AG09319 (cell line): ENCODE results near the gene DPYSL4.

Source experiments
- DNase-seq: peaks from one replicate; pipeline ENCODE4 v3.0.0-alpha.2; 2010; ENCODE audit warnings: low read depth; ENCODE audit errors: extremely low read depth
- TF ChIP-seq, protein P1 (sequence below): IDR thresholded peaks from 2 replicates; pipeline ENCODE4 v1.5.1; 2011; ENCODE audit warnings: low read depth, mild to moderate bottlenecking, inconsistent platforms, low read length, moderate library complexity

Gene DPYSL4

DNA sequence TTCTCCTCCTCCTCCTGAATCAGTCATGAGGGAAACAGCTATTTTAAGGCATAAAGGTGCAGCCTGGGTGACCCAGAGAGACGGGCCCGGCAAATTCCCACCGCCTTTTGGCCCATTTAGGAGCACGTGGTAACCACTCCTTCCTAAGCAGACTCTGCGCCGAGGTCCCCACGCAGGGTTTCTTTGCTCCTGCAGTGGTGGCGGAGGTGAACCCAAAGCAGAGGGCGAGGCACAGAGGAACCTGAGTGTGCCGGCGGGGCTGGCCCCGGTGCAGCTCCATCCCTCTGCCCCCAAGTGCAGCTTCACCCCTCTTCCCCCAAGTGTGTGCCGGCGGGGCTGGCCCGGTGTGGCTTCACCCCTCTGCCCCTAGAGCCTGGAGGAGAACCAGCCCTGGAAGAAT lies 50.6 kb downstream of the DPYSL4 start:
- TF ChIP-seq, protein P1, sequence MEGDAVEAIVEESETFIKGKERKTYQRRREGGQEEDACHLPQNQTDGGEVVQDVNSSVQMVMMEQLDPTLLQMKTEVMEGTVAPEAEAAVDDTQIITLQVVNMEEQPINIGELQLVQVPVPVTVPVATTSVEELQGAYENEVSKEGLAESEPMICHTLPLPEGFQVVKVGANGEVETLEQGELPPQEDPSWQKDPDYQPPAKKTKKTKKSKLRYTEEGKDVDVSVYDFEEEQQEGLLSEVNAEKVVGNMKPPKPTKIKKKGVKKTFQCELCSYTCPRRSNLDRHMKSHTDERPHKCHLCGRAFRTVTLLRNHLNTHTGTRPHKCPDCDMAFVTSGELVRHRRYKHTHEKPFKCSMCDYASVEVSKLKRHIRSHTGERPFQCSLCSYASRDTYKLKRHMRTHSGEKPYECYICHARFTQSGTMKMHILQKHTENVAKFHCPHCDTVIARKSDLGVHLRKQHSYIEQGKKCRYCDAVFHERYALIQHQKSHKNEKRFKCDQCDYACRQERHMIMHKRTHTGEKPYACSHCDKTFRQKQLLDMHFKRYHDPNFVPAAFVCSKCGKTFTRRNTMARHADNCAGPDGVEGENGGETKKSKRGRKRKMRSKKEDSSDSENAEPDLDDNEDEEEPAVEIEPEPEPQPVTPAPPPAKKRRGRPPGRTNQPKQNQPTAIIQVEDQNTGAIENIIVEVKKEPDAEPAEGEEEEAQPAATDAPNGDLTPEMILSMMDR: no peak

DNA sequence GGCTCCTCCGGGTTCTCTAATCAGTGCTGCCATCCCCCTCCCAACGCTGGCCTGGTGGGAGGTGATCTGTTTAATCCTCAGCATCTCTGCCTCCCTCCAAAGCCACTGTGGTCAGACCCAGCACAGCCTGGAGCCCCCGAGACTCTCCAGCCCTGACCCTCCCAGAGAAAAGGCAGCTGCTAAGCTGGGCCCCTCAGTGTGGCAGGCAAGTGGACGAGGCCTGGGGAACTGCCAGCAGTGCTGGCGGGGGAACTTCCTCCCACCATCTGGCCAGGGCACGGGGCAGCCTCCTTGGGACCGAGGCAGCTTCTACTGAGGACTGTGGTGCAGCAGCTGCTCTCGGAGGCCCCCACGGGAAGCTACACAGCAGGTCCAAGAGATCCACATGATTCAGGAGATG lies 51.1 kb downstream of the DPYSL4 start:
- TF ChIP-seq, protein P1: no peak

More for the DNA sequence above, 50.6 kb downstream of the DPYSL4 start:
- DNase-seq: no peak

DNA sequence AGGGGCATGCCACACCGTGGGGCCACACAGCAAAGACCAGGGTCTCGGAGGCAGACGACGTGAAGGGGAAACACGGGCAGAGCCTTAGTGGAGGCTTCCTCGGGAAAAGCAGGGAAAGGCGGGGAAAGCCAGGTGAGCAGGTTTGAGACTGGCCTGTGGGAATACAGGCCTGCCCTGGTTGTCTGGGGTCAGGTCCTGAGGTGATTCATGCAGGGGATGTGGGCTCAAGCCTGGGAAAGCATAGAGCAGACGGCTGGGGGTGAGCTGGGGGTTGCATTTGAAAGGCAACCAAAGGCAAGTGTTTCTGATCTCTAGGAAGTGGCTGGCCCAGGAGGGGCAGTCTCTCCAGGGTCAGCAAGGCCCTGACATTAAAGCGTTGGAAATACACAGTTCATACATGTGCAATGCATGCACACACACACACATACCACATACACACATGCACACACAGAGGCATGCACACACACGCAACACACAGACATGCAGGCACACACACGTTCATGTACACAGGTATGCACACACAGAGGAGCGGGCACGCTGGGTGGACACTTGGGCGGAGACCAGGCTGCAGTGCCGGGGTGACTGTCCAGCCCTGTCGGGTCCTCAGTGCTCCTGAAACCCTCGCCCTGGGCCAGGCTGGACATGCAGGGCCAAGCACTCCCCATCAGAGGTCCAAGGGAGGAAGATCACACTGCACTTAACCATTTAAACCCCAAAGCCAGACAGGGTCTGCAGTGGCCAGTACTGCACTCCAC lies 51.8 kb downstream of the DPYSL4 start:
- no peak for DNase-seq
- TF ChIP-seq, protein P1: no peak

More for the DNA sequence above, 51.1 kb downstream of the DPYSL4 start:
- DNase-seq: no peak

DNA sequence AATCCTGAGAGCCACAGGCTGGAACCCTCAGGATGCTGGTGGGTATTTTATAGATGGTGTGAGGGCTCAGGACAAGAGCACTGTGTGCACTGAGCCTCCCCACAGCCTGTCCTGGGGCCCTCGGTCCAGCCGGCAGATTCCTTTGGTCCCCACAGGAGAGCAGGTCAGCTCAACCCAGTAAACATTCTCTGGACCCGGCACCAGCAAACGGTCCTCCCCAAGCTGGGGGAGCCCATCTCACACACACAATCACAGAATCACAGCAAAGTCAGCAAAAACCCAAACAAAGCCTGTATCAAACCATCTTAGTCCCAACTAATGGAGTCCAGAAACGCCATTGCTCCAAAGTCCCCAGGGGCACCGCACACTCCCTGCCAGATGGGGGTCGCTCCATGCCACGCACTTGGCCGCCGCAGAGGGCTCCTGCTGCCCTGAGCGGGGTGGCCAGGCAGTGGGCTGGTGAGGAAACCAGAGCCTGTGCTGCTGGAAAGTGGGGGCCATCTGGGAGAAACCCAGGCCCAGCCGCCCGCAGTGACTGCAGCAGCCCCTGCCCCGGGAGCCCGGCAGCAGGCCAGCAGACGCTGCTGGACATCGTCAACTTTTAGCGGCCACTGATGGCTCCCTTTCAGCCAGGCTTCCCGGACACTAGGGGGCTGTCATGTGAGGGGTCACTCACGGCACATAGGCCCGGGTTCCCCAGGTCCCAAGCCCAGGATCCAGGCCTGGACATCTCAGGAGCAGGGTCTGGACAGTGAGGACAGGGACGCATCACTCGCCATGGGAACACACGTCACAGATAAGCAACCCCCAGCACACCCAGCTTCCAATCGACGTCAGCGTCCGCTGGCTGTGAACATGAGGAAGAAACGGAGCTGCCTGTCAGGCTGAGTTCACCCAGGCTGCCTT lies 52.6 kb downstream of the DPYSL4 start:
- TF ChIP-seq, protein P1: no peak
- DNase-seq: no peak

DNA sequence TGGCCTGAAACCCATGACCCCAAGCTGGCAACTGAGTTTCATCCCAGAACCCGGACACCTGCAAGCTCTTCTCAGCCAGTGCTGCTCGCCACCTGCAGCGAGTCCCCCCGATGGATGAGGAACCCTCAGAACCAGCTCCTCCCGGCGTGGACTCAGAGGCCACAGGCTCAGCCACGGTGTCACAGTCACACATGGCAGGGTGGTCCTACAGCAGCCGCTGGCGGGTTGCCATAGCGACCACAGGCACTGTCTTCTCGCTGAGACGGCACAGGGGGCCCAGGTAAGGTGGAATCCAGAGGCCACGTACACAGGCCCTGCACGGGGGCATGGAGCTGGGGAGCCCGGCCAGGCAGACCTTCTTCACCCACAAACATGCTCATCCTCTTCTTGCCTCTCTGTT lies 53.4 kb downstream of the DPYSL4 start:
- no peak for DNase-seq
- TF ChIP-seq, protein P1: no peak

DNA sequence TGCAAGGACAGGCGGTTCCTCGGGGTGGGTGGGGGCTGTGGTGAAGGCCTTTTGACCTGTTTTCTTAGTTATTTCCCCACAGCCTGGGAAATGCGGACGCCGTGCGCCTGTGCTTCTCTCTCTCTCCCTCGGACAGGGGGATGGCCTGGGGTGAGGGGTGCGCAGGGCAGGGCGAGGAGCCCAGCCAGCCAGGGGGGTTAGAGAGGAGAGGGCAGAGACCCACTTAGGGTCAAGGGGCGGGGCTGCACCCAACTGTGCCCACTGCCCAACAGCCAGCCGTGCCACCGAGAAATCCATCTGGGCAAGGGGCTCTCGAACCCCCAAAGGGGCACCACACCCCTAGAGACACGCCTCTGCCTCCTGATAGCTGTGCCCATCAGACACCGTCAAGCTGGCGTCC lies 53.8 kb downstream of the DPYSL4 start:
- TF ChIP-seq, protein P1: no peak
- DNase-seq: no peak

DNA sequence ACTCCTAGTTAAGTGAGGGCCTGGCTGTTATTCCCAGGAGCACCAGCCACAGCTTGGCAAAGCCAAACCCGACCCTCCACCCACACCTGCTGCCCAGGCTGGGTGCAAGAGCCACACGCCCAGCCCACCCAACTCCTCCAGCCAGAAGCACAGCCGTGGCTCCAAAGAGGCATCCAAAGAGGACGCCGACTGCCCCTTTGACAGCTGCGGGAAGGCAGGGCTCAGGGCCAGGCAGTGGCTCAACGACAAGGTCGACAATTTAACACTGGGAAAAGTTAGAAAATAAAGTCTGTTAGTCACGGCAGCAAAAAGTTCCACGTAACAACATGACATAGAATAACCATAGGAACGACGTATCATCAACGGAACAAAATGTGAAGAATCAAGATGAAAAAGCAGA lies 54.3 kb downstream of the DPYSL4 start:
- DNase-seq: no peak
- TF ChIP-seq, protein P1: no peak
